ENCODE results near the gene ACAA1.
"Not testable (repeated sequence)": the region's sequence is repeated elsewhere in the genome, so short reads cannot be mapped to it uniquely, and the experiment has no call there.

DNA sequence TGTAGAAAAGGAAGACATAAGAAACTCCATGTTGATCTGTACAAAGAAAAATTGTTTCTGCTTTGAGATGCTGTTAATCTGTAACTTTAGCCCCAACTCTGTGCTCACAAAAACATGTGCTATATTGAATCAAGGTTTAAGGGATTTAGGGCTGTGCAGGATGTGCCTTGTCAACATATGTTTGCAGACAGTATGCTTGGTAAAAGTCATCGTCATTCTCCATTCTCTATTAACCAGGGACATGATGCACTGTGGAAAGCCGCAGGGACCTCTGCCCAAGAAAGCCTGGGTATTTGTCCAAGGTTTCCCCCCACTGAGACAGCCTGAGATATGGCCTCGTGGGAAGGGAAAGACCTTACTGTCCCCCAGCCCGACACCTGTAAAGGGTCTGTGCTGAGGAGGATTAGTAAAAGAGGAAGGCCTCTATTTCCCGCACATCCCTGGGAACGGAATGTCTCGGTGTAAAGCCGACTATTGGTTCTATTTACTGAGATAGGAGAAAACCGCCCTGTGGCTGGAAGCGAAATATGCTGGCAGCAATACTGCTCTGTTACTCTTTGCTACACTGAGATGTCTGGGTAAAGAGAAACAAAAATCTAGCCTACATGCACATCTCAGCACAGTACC, 2.3 kb downstream of the ACAA1 start:
- not testable (repeated sequence) for TF ChIP-seq USF1 (IDR thresholded peaks at IDR 0.05; ENCODE audit: borderline replicate concordance, low read depth); POLR2AphosphoS5 (IDR thresholded peaks at IDR 0.05; ENCODE audit: low read depth, low read length); MXI1 (IDR thresholded peaks at IDR 0.05; ENCODE audit: low read depth, low read length); JUND (IDR thresholded peaks at IDR 0.05); RAD21 (IDR thresholded peaks at IDR 0.05; ENCODE audit: low read length); NRF1 (IDR thresholded peaks at IDR 0.05; ENCODE audit: low read depth, low read length); RFX5 (IDR thresholded peaks at IDR 0.05; ENCODE audit: low read length)
- TF ChIP-seq, protein P1, sequence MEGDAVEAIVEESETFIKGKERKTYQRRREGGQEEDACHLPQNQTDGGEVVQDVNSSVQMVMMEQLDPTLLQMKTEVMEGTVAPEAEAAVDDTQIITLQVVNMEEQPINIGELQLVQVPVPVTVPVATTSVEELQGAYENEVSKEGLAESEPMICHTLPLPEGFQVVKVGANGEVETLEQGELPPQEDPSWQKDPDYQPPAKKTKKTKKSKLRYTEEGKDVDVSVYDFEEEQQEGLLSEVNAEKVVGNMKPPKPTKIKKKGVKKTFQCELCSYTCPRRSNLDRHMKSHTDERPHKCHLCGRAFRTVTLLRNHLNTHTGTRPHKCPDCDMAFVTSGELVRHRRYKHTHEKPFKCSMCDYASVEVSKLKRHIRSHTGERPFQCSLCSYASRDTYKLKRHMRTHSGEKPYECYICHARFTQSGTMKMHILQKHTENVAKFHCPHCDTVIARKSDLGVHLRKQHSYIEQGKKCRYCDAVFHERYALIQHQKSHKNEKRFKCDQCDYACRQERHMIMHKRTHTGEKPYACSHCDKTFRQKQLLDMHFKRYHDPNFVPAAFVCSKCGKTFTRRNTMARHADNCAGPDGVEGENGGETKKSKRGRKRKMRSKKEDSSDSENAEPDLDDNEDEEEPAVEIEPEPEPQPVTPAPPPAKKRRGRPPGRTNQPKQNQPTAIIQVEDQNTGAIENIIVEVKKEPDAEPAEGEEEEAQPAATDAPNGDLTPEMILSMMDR (IDR thresholded peaks at IDR 0.05) = not testable (repeated sequence)
